Measurements from ENCODE around the gene USP43. TPM values are rescaled to one million over a fixed set of nuclear protein-coding genes. Genes with fewer than 3 reads are reported as not detected.

Gene USP43
- total and polyA plus RNA-seq, 8 donors, result 2.9 to 6.2 (median 4.1) TPM

- ATAC-seq, result no peak
- Histone ChIP-seq H3K4me3 (no peak overlapping the region), H3K27ac (no peak overlapping the region), H3K4me1 (no peaks in the 10 kb centered on the region), H3K27me3 (no peaks in the 10 kb centered on the region), H3K36me3 (no peaks in the 10 kb centered on the region), H3K9me3 (no peaks in the 10 kb centered on the region)
- TF ChIP-seq CTCF (IDR thresholded peaks at IDR 0.05), result no peak
- no peak for DNase-seq
- intact Hi-C loops (cut with DNase I), result no loop called here
Observed at GRCh38 chr17:9611557-9611956, 33.8 kb upstream of the USP43 start.

DNA sequence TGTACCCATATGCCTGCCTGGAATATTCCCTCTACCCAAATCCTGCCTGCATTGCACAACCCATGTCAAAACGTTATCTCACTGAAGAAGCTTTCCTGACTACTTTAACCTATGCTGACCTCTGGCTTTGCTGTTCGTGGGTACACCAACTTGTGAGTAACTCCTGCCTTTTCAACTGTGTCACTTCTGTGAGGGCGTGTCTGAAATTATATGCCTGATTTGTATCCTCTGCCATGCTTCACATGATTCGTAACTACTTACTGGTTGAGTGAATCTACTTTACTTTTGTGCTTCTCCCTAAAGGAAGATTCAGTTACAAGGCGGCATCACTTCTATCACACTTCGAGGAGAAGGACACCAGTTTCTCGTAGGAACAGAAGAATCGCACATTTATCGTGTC, 33.3 kb upstream of the USP43 start:
- intact Hi-C loops (cut with DNase I), result no loop called here

GRCh38 chr17:9615486-9615885, 29.8 kb upstream of the USP43 start:
- intact Hi-C loops (cut with DNase I), result no loop called here

More for the DNA sequence above, 33.3 kb upstream of the USP43 start:
- TF ChIP-seq CTCF (IDR thresholded peaks at IDR 0.05), result no peak
- H3K4me1 ChIP-seq, result no peaks in the 10 kb centered on the region
- no peaks in the 10 kb centered on the region for H3K27me3 ChIP-seq
- H3K9me3 ChIP-seq, result no peaks in the 10 kb centered on the region
- H3K4me3 ChIP-seq, result no peak overlapping the region
- no peaks in the 10 kb centered on the region for H3K36me3 ChIP-seq
- no peak overlapping the region for H3K27ac ChIP-seq
- DNase-seq, result no peak
- no peak for ATAC-seq

DNA sequence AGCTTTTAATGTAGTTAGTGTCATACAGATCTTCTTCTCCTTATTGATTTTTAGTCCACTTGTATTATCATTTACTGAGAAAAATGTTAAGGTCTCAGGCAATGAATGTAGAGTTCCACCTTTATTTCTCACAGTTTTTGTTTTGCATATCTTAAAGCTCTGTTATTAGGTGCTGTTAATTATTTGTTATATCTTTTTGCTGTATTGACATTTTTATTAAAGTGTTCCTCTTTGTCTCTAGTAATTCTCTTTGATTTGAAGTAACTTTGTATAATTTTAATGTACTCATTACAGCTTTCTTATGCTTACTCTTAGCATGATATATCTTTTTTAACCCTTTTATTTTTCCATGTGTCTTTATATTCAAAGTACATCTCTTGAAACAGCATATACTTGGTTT, 22.4 kb upstream of the USP43 start:
- Histone ChIP-seq H3K27me3 (no peaks in the 10 kb centered on the region), H3K9me3 (peaks cover 0 to 36% of the 10 kb centered on the region in 2 donors), H3K27ac (no peak overlapping the region), H3K4me3 (no peak overlapping the region), H3K36me3 (no peaks in the 10 kb centered on the region), H3K4me1 (no peaks in the 10 kb centered on the region)
- no peak for TF ChIP-seq CTCF (IDR thresholded peaks at IDR 0.05)
- DNase-seq (no peak), ATAC-seq (no peak)
- intact Hi-C loops (cut with DNase I), result no loop called here

More at GRCh38 chr17:9615486-9615885, 29.8 kb upstream of the USP43 start:
- H3K36me3 ChIP-seq, result no peaks in the 10 kb centered on the region
- no peaks in the 10 kb centered on the region for H3K4me1 ChIP-seq
- no peak for ATAC-seq
- H3K27ac ChIP-seq, result no peak overlapping the region
- DNase-seq, result no peak
- TF ChIP-seq CTCF (IDR thresholded peaks at IDR 0.05), result no peak
- H3K9me3 ChIP-seq, result no peaks in the 10 kb centered on the region
- no peaks in the 10 kb centered on the region for H3K27me3 ChIP-seq
- no peak overlapping the region for H3K4me3 ChIP-seq

- TF ChIP-seq CTCF (IDR thresholded peaks at IDR 0.05), result no peak
- no peak overlapping the region for H3K27ac ChIP-seq
- no peaks in the 10 kb centered on the region for H3K36me3 ChIP-seq
- H3K9me3 ChIP-seq, result peaks cover 0 to 19% of the 10 kb centered on the region in 2 donors
- H3K4me3 ChIP-seq, result no peak overlapping the region
- no peaks in the 10 kb centered on the region for H3K27me3 ChIP-seq
- H3K4me1 ChIP-seq, result no peaks in the 10 kb centered on the region
- intact Hi-C loops (cut with DNase I), result no loop called here
- ATAC-seq (no peak), DNase-seq (no peak)
Observed at GRCh38 chr17:9628509-9628908, 16.8 kb upstream of the USP43 start.

All from left lung (tissue), 10 donors.